WI38 (cell line): ENCODE measurements around the gene BEND3.

Experiments
- H3K4me3 ChIP-seq: 2 replicates; pipeline ENCODE4 v1.5.1; 2011; ENCODE audit warnings: low read depth, mild to moderate bottlenecking, control low read depth, low read length
- TF ChIP-seq, protein P1 (sequence below): IDR thresholded peaks from 2 replicates; pipeline ENCODE4 v1.5.1; 2012; ENCODE audit warnings: low read depth, mild to moderate bottlenecking, control low read depth, low read length

The BEND3 gene

GRCh38 chr6:107080036-107080435 lies 35.3 kb downstream of the BEND3 start:
- TF ChIP-seq, protein P1, sequence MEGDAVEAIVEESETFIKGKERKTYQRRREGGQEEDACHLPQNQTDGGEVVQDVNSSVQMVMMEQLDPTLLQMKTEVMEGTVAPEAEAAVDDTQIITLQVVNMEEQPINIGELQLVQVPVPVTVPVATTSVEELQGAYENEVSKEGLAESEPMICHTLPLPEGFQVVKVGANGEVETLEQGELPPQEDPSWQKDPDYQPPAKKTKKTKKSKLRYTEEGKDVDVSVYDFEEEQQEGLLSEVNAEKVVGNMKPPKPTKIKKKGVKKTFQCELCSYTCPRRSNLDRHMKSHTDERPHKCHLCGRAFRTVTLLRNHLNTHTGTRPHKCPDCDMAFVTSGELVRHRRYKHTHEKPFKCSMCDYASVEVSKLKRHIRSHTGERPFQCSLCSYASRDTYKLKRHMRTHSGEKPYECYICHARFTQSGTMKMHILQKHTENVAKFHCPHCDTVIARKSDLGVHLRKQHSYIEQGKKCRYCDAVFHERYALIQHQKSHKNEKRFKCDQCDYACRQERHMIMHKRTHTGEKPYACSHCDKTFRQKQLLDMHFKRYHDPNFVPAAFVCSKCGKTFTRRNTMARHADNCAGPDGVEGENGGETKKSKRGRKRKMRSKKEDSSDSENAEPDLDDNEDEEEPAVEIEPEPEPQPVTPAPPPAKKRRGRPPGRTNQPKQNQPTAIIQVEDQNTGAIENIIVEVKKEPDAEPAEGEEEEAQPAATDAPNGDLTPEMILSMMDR, result no peak
- H3K4me3 ChIP-seq, result no peak overlapping the region

GRCh38 chr6:107079429-107079828 lies 35.9 kb downstream of the BEND3 start:
- no peak overlapping the region for H3K4me3 ChIP-seq
- TF ChIP-seq, protein P1, result no peak

- no peak overlapping the region for H3K4me3 ChIP-seq
- TF ChIP-seq, protein P1, result no peak
Measured at GRCh38 chr6:107077710-107078109, 37.6 kb downstream of the BEND3 start.

- TF ChIP-seq, protein P1, result no peak
- no peak overlapping the region for H3K4me3 ChIP-seq
Measured at GRCh38 chr6:107075951-107076381, 39.3 kb downstream of the BEND3 start.

DNA sequence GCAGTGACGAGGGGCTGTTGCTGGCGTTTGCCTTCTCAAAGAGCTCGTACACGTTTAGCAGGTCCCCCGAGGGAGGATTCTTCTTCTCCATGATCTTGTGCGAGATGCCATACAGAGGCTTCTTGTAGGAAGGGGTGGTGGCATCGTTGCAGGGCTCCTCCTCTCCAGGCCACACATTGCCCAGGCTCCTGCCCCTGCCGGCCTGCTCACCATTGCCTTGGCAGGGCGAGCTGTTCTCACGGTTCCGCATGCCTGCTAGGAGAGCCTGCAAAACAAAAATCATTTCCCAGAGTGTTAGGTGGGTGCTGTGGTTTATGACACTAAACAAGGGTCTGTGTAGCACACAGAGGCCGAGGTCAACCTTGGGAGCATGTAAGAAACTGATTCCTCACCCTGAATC lies 44.6 kb downstream of the BEND3 start:
- H3K4me3 ChIP-seq, result no peak overlapping the region
- TF ChIP-seq, protein P1, result no peak

GRCh38 chr6:107069631-107070548 lies 45.4 kb downstream of the BEND3 start:
- TF ChIP-seq, protein P1, result no peak
- no peak overlapping the region for H3K4me3 ChIP-seq
